Natural killer cell treated with Interleukin-12 subunit alpha and Interleukin-12 subunit beta and Interleukin-15 and Interleukin-18, amount 100 ng/mL, for 72 hours (primary cell): ENCODE results near the gene TMEM253. TPM values are rescaled to one million over a fixed set of nuclear protein-coding genes. Genes with fewer than 3 reads are reported as not detected.

Source experiments
- ATAC-seq, 2 donors: fragments of 150-1000 bp; cut with Tn5 transposase in 1 of 2; sonication (Bioruptor Pico), chemical (Tn5 transposase) in 1 of 2; 2 replicates each; pipeline ENCODE4 v1.10.0; 2021
- DNase-seq: peaks from one replicate; pipeline ENCODE4 v3.0.0; 2022; ENCODE audit warnings: low spot score
- H3K27ac Mint-ChIP-seq, 2 donors: 1 replicate in 1 of 2; 2 replicates in 1 of 2; pipeline ENCODE4 v1.8.0; 2022; ENCODE audit warnings: mixed read lengths in 2 of 2, mild to moderate bottlenecking in 1 of 2, moderate library complexity in 1 of 2
- H3K27me3 Mint-ChIP-seq, 2 donors: 1 replicate in 1 of 2; 2 replicates in 1 of 2; pipeline ENCODE4 v1.8.0; 2022; ENCODE audit warnings: mixed read lengths in 2 of 2
- H3K36me3 Mint-ChIP-seq: one replicate; pipeline ENCODE4 v1.8.0; 2022; ENCODE audit warnings: mixed read lengths
- H3K4me1 Mint-ChIP-seq, 2 donors: 1 replicate in 1 of 2; 2 replicates in 1 of 2; pipeline ENCODE4 v1.8.0; 2022; ENCODE audit warnings: low read depth in 2 of 2, mixed read lengths in 2 of 2, mild to moderate bottlenecking in 1 of 2
- H3K4me3 Mint-ChIP-seq: one replicate; pipeline ENCODE4 v1.8.0; 2022; ENCODE audit warnings: mixed read lengths
- H3K9me3 Mint-ChIP-seq: 2 replicates; pipeline ENCODE4 v1.8.0; 2022; ENCODE audit warnings: mixed read lengths
- total RNA-seq, 2 donors: library from RNA; stranded (reverse); gene quantifications; one replicate each; pipeline ENCODE4 v1.2.3, GENCODE V29; 2022

The TMEM253 gene
- total RNA-seq, 2 donors from 2014 or later = not detected

- H3K9me3 Mint-ChIP-seq = no peaks in the 10 kb centered on the region
- H3K4me3 Mint-ChIP-seq = peak overlapping the region; percentile 63
- peaks cover 0 to 3% of the 10 kb centered on the region in 2 donors for H3K27me3 Mint-ChIP-seq
- DNase-seq (no peak), ATAC-seq (peak; percentile 73 to 90)
- H3K4me1 Mint-ChIP-seq = peaks cover 7 to 16% of the 10 kb centered on the region in 2 donors
- H3K36me3 Mint-ChIP-seq = no peaks in the 10 kb centered on the region
- H3K27ac Mint-ChIP-seq = peak overlapping the region in 1 of 2 donors; percentile 31
Observed at GRCh38 chr14:21109377-21110138, 8.7 kb downstream of the TMEM253 start.

GRCh38 chr14:21112255-21112654 is 11.4 kb downstream of the TMEM253 start:
- DNase-seq = no peak
- H3K36me3 Mint-ChIP-seq = no peaks in the 10 kb centered on the region
- no peak overlapping the region for H3K4me3 Mint-ChIP-seq
- ATAC-seq = no peak
- no peak overlapping the region for H3K27ac Mint-ChIP-seq
- no peaks in the 10 kb centered on the region for H3K9me3 Mint-ChIP-seq
- peaks cover 0 to 3% of the 10 kb centered on the region in 2 donors for H3K27me3 Mint-ChIP-seq
- H3K4me1 Mint-ChIP-seq = peaks cover 0 to 6% of the 10 kb centered on the region in 2 donors

GRCh38 chr14:21113369-21113768 is 12.5 kb downstream of the TMEM253 start:
- Mint-ChIP-seq H3K27ac (no peak overlapping the region), H3K27me3 (peaks cover 0 to 3% of the 10 kb centered on the region in 2 donors), H3K9me3 (no peaks in the 10 kb centered on the region), H3K4me1 (peaks cover 0 to 6% of the 10 kb centered on the region in 2 donors), H3K36me3 (no peaks in the 10 kb centered on the region), H3K4me3 (no peak overlapping the region)
- DNase-seq (no peak), ATAC-seq (no peak)

DNA sequence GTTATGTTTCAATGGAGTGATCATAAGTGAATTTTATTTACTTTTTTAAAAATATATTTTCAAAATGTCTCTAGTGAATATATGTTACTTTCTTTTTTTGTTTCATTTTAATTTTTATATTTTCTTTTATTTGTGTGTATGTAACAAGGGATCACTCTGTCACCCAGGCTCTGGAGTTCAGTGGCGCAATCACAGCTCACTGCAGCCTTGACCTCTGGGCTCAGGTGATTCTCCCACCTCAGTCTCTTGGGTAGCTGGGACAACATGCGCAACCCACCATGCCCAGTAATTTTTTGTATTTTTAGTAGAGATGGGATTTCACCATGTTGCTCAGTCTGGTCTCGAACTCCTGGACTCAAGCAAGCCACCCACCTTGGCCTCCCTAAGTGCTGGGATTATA is 18.1 kb downstream of the TMEM253 start:
- peaks cover 15 to 27% of the 10 kb centered on the region in 2 donors for H3K27me3 Mint-ChIP-seq
- H3K36me3 Mint-ChIP-seq = no peaks in the 10 kb centered on the region
- no peak overlapping the region for H3K27ac Mint-ChIP-seq
- no peak overlapping the region for H3K4me3 Mint-ChIP-seq
- H3K9me3 Mint-ChIP-seq = no peaks in the 10 kb centered on the region
- no peaks in the 10 kb centered on the region for H3K4me1 Mint-ChIP-seq
- ATAC-seq = no peak
- DNase-seq = no peak

DNA sequence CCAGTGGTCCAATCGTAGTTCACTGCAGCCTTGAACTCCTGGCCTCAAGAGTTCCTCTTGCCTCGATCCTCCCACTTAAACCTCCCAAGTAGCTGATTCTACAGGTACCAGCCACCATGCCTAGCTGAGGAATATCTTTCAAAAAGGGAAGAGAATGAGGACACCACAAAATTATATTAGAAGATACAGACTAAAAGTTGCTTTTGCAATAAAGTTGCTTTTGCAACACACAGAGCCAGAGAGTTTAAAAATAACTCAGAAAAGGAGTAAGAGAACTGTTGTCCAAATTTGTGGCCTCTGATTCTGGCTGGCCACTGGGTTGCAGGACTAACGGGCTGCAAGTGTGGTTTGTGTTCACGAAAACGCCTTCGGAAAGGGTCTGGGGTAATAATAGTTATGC is 19.8 kb downstream of the TMEM253 start:
- Mint-ChIP-seq H3K4me1 (no peaks in the 10 kb centered on the region), H3K27ac (no peak overlapping the region), H3K4me3 (no peak overlapping the region), H3K9me3 (no peaks in the 10 kb centered on the region), H3K27me3 (peaks cover 18 to 40% of the 10 kb centered on the region in 2 donors), H3K36me3 (peaks cover 7% of the 10 kb centered on the region)
- DNase-seq = no peak
- no peak for ATAC-seq

DNA sequence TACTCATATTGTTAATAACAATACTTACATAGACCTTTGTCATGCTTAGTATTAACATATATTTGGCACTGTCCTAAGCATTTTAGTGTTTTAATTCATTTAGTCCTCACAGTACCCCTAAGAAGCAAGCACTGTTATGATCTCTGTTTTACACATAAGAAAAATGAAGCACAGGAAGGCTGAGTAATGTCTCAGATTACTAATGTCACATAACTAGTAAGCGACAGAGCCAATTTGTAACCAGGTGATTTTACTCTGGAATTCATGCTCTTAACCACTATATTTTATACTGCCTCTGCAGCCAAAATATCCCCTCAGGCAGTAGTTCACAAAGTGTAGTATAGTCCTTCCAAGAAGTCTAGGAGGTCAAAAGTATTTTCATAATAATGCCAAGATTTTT is 20.3 kb downstream of the TMEM253 start:
- Mint-ChIP-seq H3K4me3 (no peak overlapping the region), H3K9me3 (no peaks in the 10 kb centered on the region), H3K27me3 (peaks cover 20 to 44% of the 10 kb centered on the region in 2 donors), H3K4me1 (no peaks in the 10 kb centered on the region), H3K36me3 (peaks cover 7% of the 10 kb centered on the region), H3K27ac (no peak overlapping the region)
- DNase-seq = no peak
- no peak for ATAC-seq

DNA sequence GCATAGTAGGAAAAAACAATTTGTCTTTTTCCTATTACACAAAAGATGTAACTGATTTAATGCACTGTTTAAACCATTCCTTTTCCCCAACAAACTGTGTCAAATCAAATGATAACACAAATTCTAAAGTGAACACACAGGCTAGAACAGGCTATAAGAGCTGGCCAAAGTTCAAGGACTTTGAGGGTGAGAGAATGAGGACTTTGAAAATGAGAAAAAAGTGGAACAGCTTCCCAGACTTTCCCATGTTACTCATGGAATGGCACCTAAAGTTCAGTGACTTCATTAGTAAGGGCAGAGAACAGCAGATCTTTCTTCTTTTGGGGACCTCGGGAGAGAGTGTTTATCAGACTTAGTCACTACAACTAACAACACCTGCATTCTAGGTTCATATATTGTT is 22.6 kb downstream of the TMEM253 start:
- DNase-seq (no peak), ATAC-seq (no peak)
- Mint-ChIP-seq H3K27ac (no peak overlapping the region), H3K9me3 (no peaks in the 10 kb centered on the region), H3K27me3 (peaks cover 33 to 67% of the 10 kb centered on the region in 2 donors), H3K36me3 (peaks cover 7% of the 10 kb centered on the region), H3K4me1 (no peaks in the 10 kb centered on the region), H3K4me3 (no peak overlapping the region)

- no peak overlapping the region for H3K4me3 Mint-ChIP-seq
- no peak overlapping the region for H3K27ac Mint-ChIP-seq
- peaks cover 3 to 13% of the 10 kb centered on the region in 2 donors for H3K27me3 Mint-ChIP-seq
- no peaks in the 10 kb centered on the region for H3K36me3 Mint-ChIP-seq
- H3K4me1 Mint-ChIP-seq = no peaks in the 10 kb centered on the region
- DNase-seq (no peak), ATAC-seq (no peak)
- no peaks in the 10 kb centered on the region for H3K9me3 Mint-ChIP-seq
Observed at GRCh38 chr14:21133901-21134300, 33.0 kb downstream of the TMEM253 start.

DNA sequence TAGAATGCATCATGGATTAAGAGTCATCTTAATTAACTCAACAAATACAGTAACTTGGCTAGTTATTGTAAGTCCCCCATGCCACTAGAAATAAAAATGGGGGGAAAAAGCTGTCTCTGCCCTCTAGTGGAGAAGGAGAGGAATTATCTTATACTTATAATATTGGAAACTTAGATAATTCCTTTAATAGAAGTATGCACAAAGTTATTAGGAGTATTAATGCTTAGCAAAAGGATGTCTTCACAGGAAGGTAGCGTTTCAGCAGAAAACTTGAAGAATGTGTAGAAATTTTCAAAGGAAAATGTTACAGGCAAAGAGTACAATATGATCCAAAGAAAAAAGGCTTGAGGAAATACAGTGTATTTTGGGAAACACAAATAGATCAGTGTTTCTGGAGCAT is 35.2 kb downstream of the TMEM253 start:
- DNase-seq (no peak), ATAC-seq (no peak)
- H3K36me3 Mint-ChIP-seq = no peaks in the 10 kb centered on the region
- H3K4me1 Mint-ChIP-seq = no peaks in the 10 kb centered on the region
- no peaks in the 10 kb centered on the region for H3K9me3 Mint-ChIP-seq
- no peak overlapping the region for H3K4me3 Mint-ChIP-seq
- no peak overlapping the region for H3K27ac Mint-ChIP-seq
- peaks cover 0 to 7% of the 10 kb centered on the region in 2 donors for H3K27me3 Mint-ChIP-seq

- ATAC-seq = no peak
- Mint-ChIP-seq H3K27ac (no peak overlapping the region), H3K36me3 (peaks cover 24% of the 10 kb centered on the region), H3K4me1 (no peaks in the 10 kb centered on the region), H3K4me3 (no peak overlapping the region), H3K27me3 (peaks cover 13 to 33% of the 10 kb centered on the region in 2 donors), H3K9me3 (peaks cover 5% of the 10 kb centered on the region)
- no peak for DNase-seq
Observed at GRCh38 chr14:21142357-21142756, 41.5 kb downstream of the TMEM253 start.

GRCh38 chr14:21145437-21145836 is 44.6 kb downstream of the TMEM253 start:
- DNase-seq (no peak), ATAC-seq (no peak)
- Mint-ChIP-seq H3K27ac (no peak overlapping the region), H3K36me3 (peaks cover 24% of the 10 kb centered on the region), H3K4me3 (no peak overlapping the region), H3K4me1 (no peaks in the 10 kb centered on the region), H3K27me3 (peaks cover 13 to 33% of the 10 kb centered on the region in 2 donors), H3K9me3 (peaks cover 5% of the 10 kb centered on the region)

DNA sequence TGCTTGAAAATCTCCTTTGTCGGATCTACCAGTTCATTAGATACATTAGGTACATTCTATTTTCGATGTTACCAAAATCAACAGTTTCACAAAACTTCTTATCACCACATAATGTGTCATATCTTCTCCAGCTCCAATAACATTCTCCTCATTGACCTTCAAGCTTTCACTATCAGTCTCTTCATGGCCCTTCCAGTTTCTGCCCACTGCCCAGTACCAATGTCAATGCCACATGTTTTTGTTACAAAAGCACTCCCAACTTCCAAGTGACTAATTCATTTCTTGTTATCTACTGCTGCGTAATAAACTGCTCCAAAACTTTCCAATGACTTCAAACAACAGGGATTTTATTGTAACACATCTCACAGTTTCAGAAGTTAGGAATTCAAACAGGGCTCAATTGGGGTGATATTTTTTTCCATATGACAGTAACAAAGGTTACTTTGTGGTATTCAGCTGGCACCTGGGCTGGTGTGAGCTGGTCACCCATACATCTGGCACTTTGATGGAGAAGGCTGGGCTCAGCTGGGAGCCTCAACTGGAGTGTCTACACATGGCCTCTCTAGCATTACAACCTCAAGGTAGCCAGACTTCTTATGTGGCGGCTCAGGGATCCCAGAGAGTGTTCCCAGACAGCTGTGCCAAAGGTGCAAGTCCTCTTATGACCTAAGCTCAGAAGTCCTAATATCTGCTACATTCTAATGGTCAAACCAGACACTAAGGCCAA is 48.9 kb downstream of the TMEM253 start:
- Mint-ChIP-seq H3K9me3 (peaks cover 5% of the 10 kb centered on the region), H3K4me3 (no peak overlapping the region), H3K36me3 (peaks cover 20% of the 10 kb centered on the region), H3K27ac (no peak overlapping the region), H3K27me3 (peaks cover 5 to 28% of the 10 kb centered on the region in 2 donors), H3K4me1 (no peaks in the 10 kb centered on the region)
- DNase-seq (no peak), ATAC-seq (no peak)
